Trophoblast cell (in vitro differentiated cells and primary cell): ENCODE data around the gene FAM107B.

ENCODE experiments used
- DNase-seq, 2 donors: peaks; one replicate each; pipeline ENCODE4 v3.0.0-alpha.2; 2016
- H2AFZ ChIP-seq: 2 replicates; pipeline ENCODE4 v1.6.1; 2013; ENCODE audit warnings: low read length, moderate library complexity, mild to moderate bottlenecking; ENCODE audit not compliant: insufficient read depth, poor library complexity
- H2AK5ac ChIP-seq: 2 replicates; pipeline ENCODE4 v1.6.1; 2013; ENCODE audit warnings: mild to moderate bottlenecking, low read length
- H2BK120ac ChIP-seq: 2 replicates; pipeline ENCODE4 v1.6.1; 2013; ENCODE audit warnings: low read length, mild to moderate bottlenecking, moderate library complexity; ENCODE audit not compliant: insufficient read depth, poor library complexity
- H2BK12ac ChIP-seq: 2 replicates; pipeline ENCODE4 v1.6.1; 2013; ENCODE audit warnings: mild to moderate bottlenecking, low read length, moderate library complexity
- H2BK5ac ChIP-seq: 2 replicates; pipeline ENCODE4 v1.6.1; 2013; ENCODE audit warnings: low read length, low read depth, moderate library complexity, mild to moderate bottlenecking; ENCODE audit not compliant: poor library complexity
- H3K14ac ChIP-seq: 2 replicates; pipeline ENCODE4 v1.6.1; 2013; ENCODE audit warnings: mild to moderate bottlenecking, low read length
- H3K18ac ChIP-seq: 2 replicates; pipeline ENCODE4 v1.6.1; 2013; ENCODE audit warnings: mild to moderate bottlenecking, low read length
- H3K23ac ChIP-seq: 2 replicates; pipeline ENCODE4 v1.6.1; 2013; ENCODE audit warnings: low read length
- H3K27ac ChIP-seq: 2 replicates; pipeline ENCODE4 v1.5.1; 2013; ENCODE audit warnings: low read depth, mild to moderate bottlenecking, inconsistent platforms, low read length, moderate library complexity
- H3K27me3 ChIP-seq: 2 replicates; pipeline ENCODE4 v1.6.1; 2013; ENCODE audit warnings: inconsistent platforms, mild to moderate bottlenecking, low read length, moderate library complexity; ENCODE audit not compliant: insufficient read depth
- H3K36me3 ChIP-seq, 2 experiments: 1 replicate in 1 of 2; 2 replicates in 1 of 2; pipeline ENCODE4 v1.6.1; 2013; ENCODE audit warnings: low read length in 2 of 2, mild to moderate bottlenecking in 2 of 2, moderate library complexity in 1 of 2; ENCODE audit not compliant: insufficient read depth in 2 of 2, control insufficient read depth in 1 of 2
- H3K4ac ChIP-seq: 2 replicates; pipeline ENCODE4 v1.6.1; 2013; ENCODE audit warnings: low read depth, mild to moderate bottlenecking, low read length, moderate library complexity
- H3K4me1 ChIP-seq, 2 experiments: 1 replicate in 1 of 2; 2 replicates in 1 of 2; pipeline ENCODE4 v1.6.1; 2013; ENCODE audit warnings: low read length in 2 of 2, mild to moderate bottlenecking in 2 of 2, moderate library complexity in 1 of 2; ENCODE audit not compliant: insufficient read depth in 2 of 2, control insufficient read depth in 1 of 2
- H3K4me2 ChIP-seq: 2 replicates; pipeline ENCODE4 v1.6.1; 2013; ENCODE audit warnings: inconsistent platforms, mild to moderate bottlenecking, low read length, moderate library complexity
- H3K4me3 ChIP-seq: 2 replicates; pipeline ENCODE4 v1.5.1; 2013; ENCODE audit warnings: mild to moderate bottlenecking, low read depth, low read length, inconsistent platforms
- H3K79me1 ChIP-seq: one replicate; pipeline ENCODE4 v1.6.1; 2013; ENCODE audit warnings: low read length
- H3K79me2 ChIP-seq: 2 replicates; pipeline ENCODE4 v1.6.1; 2013; ENCODE audit warnings: low read length, mild to moderate bottlenecking; ENCODE audit not compliant: control insufficient read depth, insufficient read depth, poor library complexity
- H3K9ac ChIP-seq: 2 replicates; pipeline ENCODE4 v1.6.1; 2013; ENCODE audit warnings: mild to moderate bottlenecking, low read length
- H3K9me3 ChIP-seq: 2 replicates; pipeline ENCODE4 v1.6.1; 2013; ENCODE audit warnings: low read depth, mild to moderate bottlenecking, control low read depth, inconsistent platforms, low read length; ENCODE audit not compliant: insufficient read depth
- H4K12ac ChIP-seq: 2 replicates; pipeline ENCODE4 v1.6.1; 2013; ENCODE audit warnings: low read depth, mild to moderate bottlenecking, low read length, moderate library complexity
- H4K8ac ChIP-seq: 2 replicates; pipeline ENCODE4 v1.6.1; 2013; ENCODE audit warnings: low read depth, mild to moderate bottlenecking, low read length, moderate library complexity
- H4K91ac ChIP-seq: one replicate; pipeline ENCODE4 v1.6.1; 2013; ENCODE audit warnings: low read depth, mild to moderate bottlenecking, low read length, moderate library complexity
- WGBS: extraction: QIAGEN DNeasy Blood & Tissue Kit; methylation state at CpG from one replicate; pipeline ENCODE4 v1.1.7; 2013; ENCODE audit warnings: missing lambda C conversion rate; ENCODE audit not compliant: insufficient read length, insufficient coverage; ENCODE audit errors: extremely low coverage; 5-methylcytosine and 5-hydroxymethylcytosine counted together

FAM107B gene

DNA sequence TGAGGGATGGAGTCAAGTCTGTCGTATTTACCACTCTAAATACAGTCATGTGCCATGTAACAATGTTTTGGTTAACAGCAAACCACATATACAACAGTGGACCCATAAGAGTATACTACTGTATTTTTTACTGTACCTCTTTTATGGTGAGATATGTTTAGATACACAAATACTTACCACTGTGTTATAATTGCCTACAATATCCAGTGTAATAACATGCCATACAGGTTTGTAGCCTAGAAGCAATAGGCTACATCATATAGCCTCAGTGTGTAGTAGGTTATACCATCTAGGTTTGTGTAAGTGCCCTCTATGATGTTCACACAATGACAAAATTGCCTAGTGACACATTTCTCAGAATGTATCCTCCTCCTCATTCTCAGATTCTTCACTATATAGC, 110.4 kb downstream of the FAM107B start:
- Histone ChIP-seq H2BK120ac (no peak overlapping the region), H3K27ac (no peak overlapping the region), H3K4me1 (peaks cover 3 to 5% of the 10 kb centered on the region in 2 experiments), H3K18ac (no peak overlapping the region), H3K9ac (no peak overlapping the region), H2BK12ac (no peak overlapping the region), H2AFZ (no peak overlapping the region), H3K4me3 (no peak overlapping the region), H2AK5ac (no peak overlapping the region), H4K12ac (no peak overlapping the region), H3K79me1 (peaks cover 5% of the 10 kb centered on the region), H3K4ac (no peak overlapping the region), H2BK5ac (no peak overlapping the region), H3K14ac (no peak overlapping the region), H4K91ac (no peak overlapping the region), H3K27me3 (no peaks in the 10 kb centered on the region), H3K9me3 (no peaks in the 10 kb centered on the region), H4K8ac (no peak overlapping the region), H3K79me2 (no peaks in the 10 kb centered on the region), H3K4me2 (no peak overlapping the region), H3K23ac (no peak overlapping the region), H3K36me3 (no peaks in the 10 kb centered on the region)
- DNase-seq, result peak in 1 of 2 donors; percentile 34
- WGBS, result no CpG with 5 or more reads among the region's 1 CpG

DNA sequence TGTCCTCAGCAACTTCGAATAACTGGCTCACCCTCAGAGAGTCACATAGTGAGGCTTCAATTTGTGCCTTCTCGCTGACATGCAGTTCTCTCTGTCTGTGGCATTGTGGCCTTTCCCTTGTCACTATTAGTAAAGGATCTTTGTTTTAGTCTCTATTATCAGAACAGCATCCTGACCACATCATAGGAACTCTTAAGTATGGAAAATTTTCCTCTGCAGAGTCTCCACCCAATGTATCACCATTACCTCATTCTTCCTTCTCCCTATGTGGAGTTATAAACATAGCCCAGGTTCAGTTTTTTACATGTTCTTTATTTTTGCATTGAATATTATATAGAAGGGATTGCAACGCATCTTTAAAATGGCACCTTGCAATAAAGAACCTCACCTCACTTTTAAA, 112.9 kb downstream of the FAM107B start:
- H4K8ac ChIP-seq, result no peak overlapping the region
- H3K4me3 ChIP-seq, result no peak overlapping the region
- no peaks in the 10 kb centered on the region for H3K79me2 ChIP-seq
- no peak overlapping the region for H3K4ac ChIP-seq
- no peak overlapping the region for H2BK5ac ChIP-seq
- H2BK12ac ChIP-seq, result peak overlapping the region; percentile 56
- H4K12ac ChIP-seq, result no peak overlapping the region
- H4K91ac ChIP-seq, result no peak overlapping the region
- no peak overlapping the region for H2AFZ ChIP-seq
- peaks cover 3% of the 10 kb centered on the region for H3K79me1 ChIP-seq
- no peak overlapping the region for H3K9ac ChIP-seq
- H3K36me3 ChIP-seq, result no peaks in the 10 kb centered on the region
- no peak overlapping the region for H3K23ac ChIP-seq
- H3K9me3 ChIP-seq, result no peaks in the 10 kb centered on the region
- DNase-seq, result no peak
- H2AK5ac ChIP-seq, result peak overlapping the region; percentile 91
- no peak overlapping the region for H3K4me2 ChIP-seq
- H2BK120ac ChIP-seq, result no peak overlapping the region
- no peak overlapping the region for H3K18ac ChIP-seq
- WGBS, result no CpG with 5 or more reads among the region's 3 CpGs
- peaks cover 3 to 4% of the 10 kb centered on the region in 2 experiments for H3K4me1 ChIP-seq
- no peak overlapping the region for H3K27ac ChIP-seq
- no peaks in the 10 kb centered on the region for H3K27me3 ChIP-seq
- no peak overlapping the region for H3K14ac ChIP-seq

DNA sequence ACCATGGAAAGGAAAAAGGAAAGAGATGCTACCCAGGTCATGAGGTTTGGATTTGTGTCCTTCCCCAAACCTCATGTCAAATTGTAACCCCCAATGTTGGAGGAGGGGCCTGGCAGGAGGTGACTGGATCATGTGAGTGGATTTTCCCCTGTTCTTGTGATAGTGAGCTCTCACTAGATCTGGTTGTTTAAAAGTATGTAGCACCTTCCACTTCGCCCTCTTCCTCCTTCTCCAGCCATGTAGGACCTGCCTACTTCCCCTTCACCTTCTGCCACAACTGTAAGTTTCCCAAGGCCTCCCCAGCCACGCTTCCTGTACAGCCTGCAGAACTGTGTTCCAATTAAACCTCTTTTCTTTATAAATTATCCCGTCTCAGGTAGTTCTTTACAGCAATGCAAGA, 113.9 kb downstream of the FAM107B start:
- H4K8ac ChIP-seq, result no peak overlapping the region
- no peak overlapping the region for H3K14ac ChIP-seq
- H2BK5ac ChIP-seq, result no peak overlapping the region
- peaks cover 3% of the 10 kb centered on the region for H3K79me1 ChIP-seq
- no peak overlapping the region for H2AK5ac ChIP-seq
- no peak overlapping the region for H2BK120ac ChIP-seq
- no peaks in the 10 kb centered on the region for H3K27me3 ChIP-seq
- H3K9me3 ChIP-seq, result no peaks in the 10 kb centered on the region
- no peak overlapping the region for H3K4me2 ChIP-seq
- no peaks in the 10 kb centered on the region for H3K79me2 ChIP-seq
- H3K9ac ChIP-seq, result no peak overlapping the region
- H2AFZ ChIP-seq, result no peak overlapping the region
- no peaks in the 10 kb centered on the region for H3K36me3 ChIP-seq
- no peak overlapping the region for H4K12ac ChIP-seq
- no CpG with 5 or more reads among the region's 3 CpGs for WGBS
- H3K4me1 ChIP-seq, result peaks cover 5 to 7% of the 10 kb centered on the region in 2 experiments
- H3K23ac ChIP-seq, result no peak overlapping the region
- peak overlapping the region; percentile 50 for H2BK12ac ChIP-seq
- no peak overlapping the region for H3K4me3 ChIP-seq
- no peak overlapping the region for H3K4ac ChIP-seq
- H3K18ac ChIP-seq, result no peak overlapping the region
- no peak overlapping the region for H3K27ac ChIP-seq
- no peak for DNase-seq
- H4K91ac ChIP-seq, result no peak overlapping the region

DNA sequence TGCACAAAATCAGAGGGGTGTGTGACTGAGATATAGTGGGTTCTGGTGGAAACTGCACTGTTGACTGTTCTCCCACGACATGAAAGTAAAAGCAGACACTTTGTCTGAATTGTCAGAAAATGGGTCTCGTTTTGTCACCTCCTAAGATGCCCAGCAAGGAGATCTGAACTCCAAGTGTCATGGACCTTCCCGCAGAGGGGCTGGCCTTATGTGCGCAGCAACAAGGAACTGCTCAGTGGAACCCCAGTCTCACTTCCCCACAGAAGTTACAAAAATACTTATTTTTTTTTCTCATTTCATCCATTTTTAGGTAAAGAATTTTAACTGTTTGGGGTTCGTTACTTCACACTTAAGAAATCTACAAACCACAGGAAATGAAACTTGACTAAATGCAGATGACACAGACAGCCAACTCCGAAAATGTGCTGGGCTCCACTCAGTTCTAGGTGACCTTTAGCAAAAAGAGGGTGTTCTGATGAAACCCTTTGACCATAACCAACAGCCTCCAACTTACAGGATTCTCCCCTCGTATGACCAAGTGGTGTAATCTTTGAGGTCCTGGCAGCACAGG, 115.0 kb downstream of the FAM107B start:
- H2AFZ ChIP-seq, result no peak overlapping the region
- peaks cover 12% of the 10 kb centered on the region for H3K79me1 ChIP-seq
- H3K36me3 ChIP-seq, result no peaks in the 10 kb centered on the region
- H2BK12ac ChIP-seq, result peak overlapping the region; percentile 79
- H3K4ac ChIP-seq, result no peak overlapping the region
- no peak overlapping the region for H4K91ac ChIP-seq
- no peak overlapping the region for H3K27ac ChIP-seq
- no CpG with 5 or more reads among the region's 7 CpGs for WGBS
- H3K4me3 ChIP-seq, result no peak overlapping the region
- no peak overlapping the region for H3K14ac ChIP-seq
- no peaks in the 10 kb centered on the region for H3K9me3 ChIP-seq
- no peak overlapping the region for H2BK5ac ChIP-seq
- H3K9ac ChIP-seq, result no peak overlapping the region
- no peak overlapping the region for H3K18ac ChIP-seq
- peak overlapping the region; percentile 29 for H2AK5ac ChIP-seq
- DNase-seq, result peak in 1 of 2 donors; percentile 32
- peaks cover 3% of the 10 kb centered on the region for H3K79me2 ChIP-seq
- no peak overlapping the region for H4K8ac ChIP-seq
- no peak overlapping the region for H3K4me2 ChIP-seq
- no peak overlapping the region for H3K23ac ChIP-seq
- no peaks in the 10 kb centered on the region for H3K27me3 ChIP-seq
- H3K4me1 ChIP-seq, result peaks cover 14 to 17% of the 10 kb centered on the region in 2 experiments
- H2BK120ac ChIP-seq, result no peak overlapping the region
- H4K12ac ChIP-seq, result no peak overlapping the region
